HL-60 (cell line): Measurements from ENCODE around the gene SIX2.

Experiments used
- CTCF ChIP-seq: IDR thresholded peaks from one replicate; pipeline ENCODE4 v1.5.1; 2011; ENCODE audit warnings: low read length, control low read depth, inconsistent platforms; ENCODE audit not compliant: insufficient read depth
- GABPA ChIP-seq: IDR thresholded peaks from 2 replicates; pipeline ENCODE4 v1.6.1; 2012; ENCODE audit warnings: low read depth

- TF ChIP-seq CTCF, result no peak
- no peak for TF ChIP-seq GABPA
Measured at GRCh38 chr2:45024600-45025291, 15.5 kb upstream of the SIX2 start.
